H1 (cell line): ENCODE measurements around the gene KCTD2. TPM values are rescaled to one million over a fixed set of nuclear protein-coding genes. Genes with fewer than 3 reads are reported as not detected.

ENCODE experiments used
- CTCF ChIA-PET: fragments of 300-600 bp; sonication (Branson Sonifier 250); formaldehyde crosslinking; loops from one replicate; lab custom pipeline; 2021; ENCODE audit not compliant: partially characterized antibody; lab: Charles Lee
- POLR2A ChIA-PET: fragments of 300-600 bp; sonication (Branson Sonifier 250); formaldehyde crosslinking; loops from one replicate; lab custom pipeline; 2021; ENCODE audit warnings: inconsistent platforms; ENCODE audit not compliant: partially characterized antibody; lab: Charles Lee
- DNase-seq, 2 experiments: peaks; one replicate each; pipeline versions ENCODE4 v3.0.0 to v3.0.0-alpha.2; 2010 to 2022; ENCODE audit warnings: low spot score in 2 of 2, low read depth in 1 of 2, mixed read lengths in 1 of 2
- FAIRE-seq: peaks from 2 replicates; lab custom pipeline; 2011; peaks lifted over from hg19 to GRCh38; lab: Jason Lieb, UNC
- H2AFZ ChIP-seq: 2 replicates; pipeline ENCODE4 v1.8.1; 2012; ENCODE audit warnings: low read length, inconsistent platforms
- H2AK5ac ChIP-seq: 2 replicates; pipeline ENCODE4 v1.6.1; 2013; ENCODE audit warnings: low read depth, low read length
- H2BK120ac ChIP-seq: replicated peaks from 2 replicates; pipeline ENCODE3; 2013; ENCODE audit warnings: low read depth, low read length, inconsistent platforms
- H2BK12ac ChIP-seq: 2 replicates; pipeline ENCODE4 v1.6.1; 2013; ENCODE audit warnings: low read depth, low read length
- H2BK15ac ChIP-seq: 2 replicates; pipeline ENCODE4 v1.6.1; 2013; ENCODE audit warnings: low read length
- H2BK20ac ChIP-seq: 2 replicates; pipeline ENCODE4 v1.6.1; 2013; ENCODE audit warnings: low read length
- H2BK5ac ChIP-seq: 2 replicates; pipeline ENCODE4 v1.6.1; 2013; ENCODE audit warnings: low read depth, low read length
- H3K14ac ChIP-seq: 2 replicates; pipeline ENCODE4 v1.6.1; 2013; ENCODE audit warnings: inconsistent platforms; ENCODE audit not compliant: insufficient read length
- H3K18ac ChIP-seq: 2 replicates; pipeline ENCODE4 v1.6.1; 2013; ENCODE audit warnings: low read length; ENCODE audit errors: extremely low read depth
- H3K23ac ChIP-seq: 2 replicates; pipeline ENCODE4 v1.6.1; 2013; ENCODE audit warnings: inconsistent platforms; ENCODE audit not compliant: insufficient read length
- H3K23me2 ChIP-seq: 2 replicates; pipeline ENCODE4 v1.6.1; 2013; ENCODE audit warnings: low read depth, low read length
- H3K27ac ChIP-seq: 2 replicates; pipeline ENCODE4 v1.6.1; 2011; ENCODE audit warnings: low read depth, low read length, inconsistent platforms
- H3K27me3 ChIP-seq, 4 experiments: replicated peaks in 1 of 4; 1 replicate in 1 of 4; 2 replicates in 3 of 4; pipeline versions ENCODE4 v1.6.1 to v1.8.1; 2011 to 2013; ENCODE audit warnings: low read length in 3 of 4, mild to moderate bottlenecking in 3 of 4, inconsistent platforms in 2 of 4, mixed read lengths in 2 of 4, moderate library complexity in 1 of 4; ENCODE audit not compliant: control insufficient read depth in 3 of 4, insufficient read depth in 3 of 4; ENCODE audit errors: extremely low read depth in 1 of 4
- H3K36me3 ChIP-seq, 4 experiments: 2 replicates each; pipeline versions ENCODE4 v1.6.1 to v1.8.1; 2011 to 2013; ENCODE audit warnings: mild to moderate bottlenecking in 4 of 4, low read length in 3 of 4, moderate library complexity in 2 of 4, control low read depth in 1 of 4, inconsistent platforms in 1 of 4; ENCODE audit not compliant: insufficient read depth in 4 of 4, control insufficient read depth in 2 of 4
- H3K4ac ChIP-seq: replicated peaks from 2 replicates; pipeline ENCODE3; 2013; ENCODE audit warnings: low read length, low read depth, mixed read lengths, inconsistent platforms; ENCODE audit not compliant: insufficient read length
- H3K4me1 ChIP-seq, 4 experiments: replicated peaks in 1 of 4; 1 replicate in 1 of 4; 2 replicates in 3 of 4; pipeline versions ENCODE4 v1.6.1 to v1.8.1; 2011 to 2013; ENCODE audit warnings: low read length in 3 of 4, inconsistent platforms in 2 of 4, mixed read lengths in 1 of 4; ENCODE audit not compliant: insufficient read depth in 4 of 4, control insufficient read depth in 3 of 4
- H3K4me2 ChIP-seq, 2 experiments: 2 replicates each; pipeline versions ENCODE4 v1.6.1 to v1.8.1; 2011 to 2013; ENCODE audit warnings: low read depth in 2 of 2, low read length in 2 of 2, control low read depth in 1 of 2, inconsistent platforms in 1 of 2, mild to moderate bottlenecking in 1 of 2; ENCODE audit not compliant: insufficient read depth in 1 of 2
- H3K4me3 ChIP-seq, 4 experiments: fragments of 200-600, 300-600 bp in 1 of 4; sonication (generic), shearing (Covaris generic), sonication (Bioruptor Twin) in 1 of 4; 2 replicates each; pipeline versions ENCODE4 v1.5.1 to v1.8.1; 2011 to 2016; ENCODE audit warnings: low read length in 4 of 4, low read depth in 3 of 4, control low read depth in 2 of 4, inconsistent platforms in 2 of 4, mild to moderate bottlenecking in 2 of 4, mixed read lengths in 1 of 4, moderate library complexity in 1 of 4; ENCODE audit not compliant: insufficient read depth in 2 of 4; ENCODE audit errors: extremely low read depth in 1 of 4
- H3K56ac ChIP-seq: replicated peaks from 2 replicates; pipeline ENCODE3; 2013; ENCODE audit warnings: low read depth, mild to moderate bottlenecking, mixed read lengths, low read length, inconsistent platforms; ENCODE audit not compliant: insufficient read length
- H3K79me1 ChIP-seq: 2 replicates; pipeline ENCODE4 v1.6.1; 2013; ENCODE audit warnings: low read depth, low read length, control low read depth
- H3K79me2 ChIP-seq, 2 experiments: 2 replicates each; pipeline versions ENCODE4 v1.6.1 to v1.8.1; 2012 to 2013; ENCODE audit warnings: low read length in 2 of 2, mild to moderate bottlenecking in 2 of 2, inconsistent platforms in 1 of 2; ENCODE audit not compliant: insufficient read depth in 2 of 2, control insufficient read depth in 1 of 2
- H3K9ac ChIP-seq, 4 experiments: replicated peaks in 1 of 4; 1 replicate in 1 of 4; 2 replicates in 3 of 4; pipeline versions ENCODE4 v1.6.1 to v1.8.1; 2011 to 2013; ENCODE audit warnings: low read depth in 3 of 4, low read length in 3 of 4, control low read depth in 2 of 4, mild to moderate bottlenecking in 2 of 4, moderate library complexity in 2 of 4, inconsistent platforms in 1 of 4; ENCODE audit errors: extremely low read depth in 1 of 4
- H3K9me3 ChIP-seq, 2 experiments: 2 replicates each; pipeline versions ENCODE4 v1.6.1 to v1.8.1; 2012 to 2013; ENCODE audit warnings: mild to moderate bottlenecking in 2 of 2, moderate library complexity in 2 of 2, control low read depth in 1 of 2, inconsistent platforms in 1 of 2, low read depth in 1 of 2, low read length in 1 of 2, mixed read lengths in 1 of 2; ENCODE audit not compliant: insufficient read depth in 2 of 2
- H4K20me1 ChIP-seq, 2 experiments: replicated peaks in 1 of 2; 2 replicates each; pipeline versions ENCODE3 to v1.8.1; 2011 to 2013; ENCODE audit warnings: inconsistent platforms in 2 of 2, low read length in 2 of 2, mild to moderate bottlenecking in 1 of 2; ENCODE audit not compliant: insufficient read depth in 2 of 2, control insufficient read depth in 1 of 2
- H4K5ac ChIP-seq: 2 replicates; pipeline ENCODE4 v1.6.1; 2013; ENCODE audit warnings: low read length, low read depth, mixed read lengths, inconsistent platforms; ENCODE audit not compliant: insufficient read length
- H4K8ac ChIP-seq: 2 replicates; pipeline ENCODE4 v1.8.0; 2013; ENCODE audit warnings: mild to moderate bottlenecking, moderate library complexity, low read length, inconsistent platforms; ENCODE audit not compliant: insufficient read depth; ENCODE audit errors: extremely low read depth
- H4K91ac ChIP-seq: replicated peaks from 2 replicates; pipeline ENCODE3; 2013; ENCODE audit warnings: low read length, mixed read lengths, inconsistent platforms; ENCODE audit not compliant: insufficient read length
- ASH2L ChIP-seq: fragments of 200-600, 300-600 bp; sonication (generic); IDR thresholded peaks from one replicate; pipeline ENCODE4 v1.7.1; 2017; ENCODE audit warnings: low read length
- EGR1 ChIP-seq: IDR thresholded peaks from 2 replicates; pipeline ENCODE4 v1.6.1; 2011; ENCODE audit warnings: low read depth, low read length, borderline replicate concordance
- HDAC6 ChIP-seq: IDR thresholded peaks from one replicate; pipeline ENCODE4 v1.7.1; 2012; ENCODE audit warnings: low read depth, mild to moderate bottlenecking, inconsistent platforms, low read length, moderate library complexity
- NRF1 ChIP-seq: IDR thresholded peaks from 2 replicates; pipeline ENCODE4 v1.6.1; 2011; ENCODE audit warnings: mild to moderate bottlenecking, low read depth, low read length, improper control_type of control experiment
- POLR2AphosphoS5 ChIP-seq: IDR thresholded peaks from 2 replicates; pipeline ENCODE4 v1.6.1; 2011; ENCODE audit warnings: low read depth, low read length
- POU5F1 ChIP-seq: IDR thresholded peaks from 2 replicates; pipeline ENCODE4 v1.6.1; 2011; ENCODE audit warnings: low read depth, mild to moderate bottlenecking, low read length, moderate library complexity
- RNF2 ChIP-seq: fragments of 200-900, 300-1000 bp; sonication (generic); IDR thresholded peaks from 2 replicates; pipeline ENCODE4 v1.7.1; 2016; ENCODE audit warnings: borderline replicate concordance, low read depth, mild to moderate bottlenecking, antibody characterized with exemption, low read length; ENCODE audit not compliant: poor library complexity, severe bottlenecking; ENCODE audit errors: missing control alignments
- SRF ChIP-seq: IDR thresholded peaks from 2 replicates; pipeline ENCODE4 v1.6.1; 2011; ENCODE audit warnings: mild to moderate bottlenecking, low read depth, low read length, moderate library complexity
- SUZ12 ChIP-seq: fragments of 200-600 bp; sonication (generic); IDR thresholded peaks from 2 replicates; pipeline ENCODE4 v1.6.1; 2012; ENCODE audit warnings: mild to moderate bottlenecking, inconsistent platforms, low read length, moderate library complexity, mixed read lengths
- ZNF274 ChIP-seq: IDR thresholded peaks from 2 replicates; pipeline ENCODE4 v1.7.0; 2012; ENCODE audit warnings: low read length, borderline replicate concordance; ENCODE audit errors: extremely low read depth
- WGBS, 2 experiments: shearing (Covaris generic) in 1 of 2; methylation state at CpG; one replicate each; pipeline versions ENCODE4 v1.1.6 to v1.1.7; 2013 to 2015; ENCODE audit warnings: low lambda C conversion rate in 2 of 2, mixed read lengths in 2 of 2, inconsistent platforms in 1 of 2, low coverage in 1 of 2, missing lambda C conversion rate in 1 of 2; ENCODE audit not compliant: insufficient replicate concordance in 2 of 2, insufficient coverage in 1 of 2, insufficient read length in 1 of 2; ENCODE audit errors: extremely low coverage in 1 of 2, missing lambda C conversion rate in 1 of 2; 5-methylcytosine and 5-hydroxymethylcytosine counted together
- polyA plus RNA-seq, 7 experiments: library from polyadenylated mRNA; depleted of rRNA in 3 of 7; stranded (reverse) in 5 of 7; unstranded in 2 of 7; fragments of >200 nt in 5 of 7; fragments of 200-250 nt in 2 of 7; gene quantifications; 1 replicate in 5 of 7; 2 replicates in 1 of 7; 4 replicates in 1 of 7; pipeline versions ENCODE4 v1.2.1 to v1.2.3, GENCODE V29; 2011 to 2013; ENCODE audit warnings: missing spikeins in 2 of 7, mixed read lengths in 2 of 7
- total RNA-seq: library from RNA; stranded (reverse); fragmentation: NEBNext Ultra II Directional; extraction: Animal tissue kit (Norgen Biotek cat#: 25700); gene quantifications from 2 replicates; pipeline ENCODE4 v1.2.1, GENCODE V29; 2021
- TF ChIP-seq, protein P1 (sequence below): IDR thresholded peaks from 2 replicates; pipeline ENCODE4 v1.6.1; 2011; ENCODE audit warnings: low read depth, mild to moderate bottlenecking, low read length; ENCODE audit not compliant: insufficient read depth
- TF ChIP-seq, protein P2 (sequence below): IDR thresholded peaks from 2 replicates; pipeline ENCODE4 v1.6.1; 2012; ENCODE audit warnings: inconsistent platforms

KCTD2 gene
- total and polyA plus RNA-seq, 2 of the 8 experiments (the other 6 are each of a cell fraction or from before 2014, with no cell fraction given) = 33.7 to 36.8 TPM

DNA sequence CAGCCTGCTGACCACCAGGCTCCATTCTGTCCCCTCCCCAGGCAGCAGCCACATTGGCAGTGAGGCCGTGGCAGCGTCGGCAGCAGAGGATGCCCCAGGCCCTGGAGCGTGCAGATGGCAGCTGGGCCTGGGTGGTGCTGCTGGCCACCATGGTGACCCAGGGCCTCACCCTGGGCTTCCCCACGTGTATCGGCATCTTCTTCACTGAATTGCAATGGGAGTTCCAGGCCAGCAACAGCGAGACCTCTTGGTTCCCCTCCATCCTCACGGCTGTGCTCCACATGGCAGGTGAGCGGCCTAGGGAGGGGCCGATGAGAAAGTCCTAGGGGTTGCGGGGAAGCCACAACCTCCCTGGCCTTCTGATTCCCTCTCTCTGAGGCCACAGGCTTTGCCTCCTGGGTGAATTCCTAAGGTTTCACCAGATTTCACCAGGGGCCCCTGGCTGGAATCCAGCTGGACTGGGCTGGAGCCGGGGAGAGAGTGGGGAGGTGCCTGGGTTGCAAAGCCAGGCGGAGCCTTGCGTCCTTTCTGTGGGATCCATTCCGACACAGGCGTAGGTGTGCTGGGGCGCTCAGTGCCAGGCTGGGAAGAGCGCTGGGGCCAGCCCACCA is 46.6 kb downstream of the KCTD2 start:
- H3K4me2 ChIP-seq = no peak overlapping the region
- WGBS, 2 experiments = 90% methylated on average over 18 of the region's 18 CpGs; no CpG with 5 or more reads in 1 of the 2 experiments
- no peak for FAIRE-seq
- TF ChIP-seq POU5F1 = no peak
- TF ChIP-seq POLR2AphosphoS5 = no peak
- no peak for TF ChIP-seq NRF1
- no peak for TF ChIP-seq SRF
- no peak for TF ChIP-seq ASH2L
- TF ChIP-seq, protein P1, sequence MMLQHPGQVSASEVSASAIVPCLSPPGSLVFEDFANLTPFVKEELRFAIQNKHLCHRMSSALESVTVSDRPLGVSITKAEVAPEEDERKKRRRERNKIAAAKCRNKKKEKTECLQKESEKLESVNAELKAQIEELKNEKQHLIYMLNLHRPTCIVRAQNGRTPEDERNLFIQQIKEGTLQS = no peak
- no peak for TF ChIP-seq RNF2
- TF ChIP-seq, protein P2, sequence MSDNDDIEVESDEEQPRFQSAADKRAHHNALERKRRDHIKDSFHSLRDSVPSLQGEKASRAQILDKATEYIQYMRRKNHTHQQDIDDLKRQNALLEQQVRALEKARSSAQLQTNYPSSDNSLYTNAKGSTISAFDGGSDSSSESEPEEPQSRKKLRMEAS = no peak
- no peak for TF ChIP-seq ZNF274
- no peak for TF ChIP-seq SUZ12
- TF ChIP-seq EGR1 = no peak
- TF ChIP-seq HDAC6 = no peak

More for the DNA sequence above, 46.6 kb downstream of the KCTD2 start:
- H3K14ac ChIP-seq = no peak overlapping the region
- peaks cover 10% of the 10 kb centered on the region for H3K79me1 ChIP-seq
- H3K27me3 ChIP-seq = no peaks in the 10 kb centered on the region
- DNase-seq = no peak
- H3K79me2 ChIP-seq = peaks cover 0 to 7% of the 10 kb centered on the region in 2 experiments; a peak in 2 of 4 replicates
- H3K4me1 ChIP-seq = peaks cover 3 to 26% (median 19%) of the 10 kb centered on the region in 4 experiments
- H3K27ac ChIP-seq = 0 out of 2 replicates have a peak overlapping the region, but pooled peaks have one; percentile 19
- no peak overlapping the region for H2BK20ac ChIP-seq
- no peak overlapping the region for H2AFZ ChIP-seq
- H2AK5ac ChIP-seq = no peak overlapping the region
- H3K9ac ChIP-seq = no peak overlapping the region
- H2BK15ac ChIP-seq = no peak overlapping the region
- ChIA-PET POLR2A (interaction anchor here (0.8 to 1.3 kb wide), 3 partner anchors 11 to 36 kb away, joined by 4 to 6 read pairs (median 5); no protein-coding TSS in a partner anchor), CTCF (interaction anchor here (0.6 to 6.8 kb wide), 6 partner anchors 12 to 368 kb away, joined by 3 to 60 read pairs (median 6); partner anchors contain the start of gene MIF4GD)
- H3K18ac ChIP-seq = no peak overlapping the region
- no peak overlapping the region for H3K56ac ChIP-seq
- H2BK5ac ChIP-seq = peak overlapping the region; percentile 56; the same call in 1 of the 2 replicates
- peaks cover 0 to 5% of the 10 kb centered on the region in 2 experiments for H4K20me1 ChIP-seq
- peak overlapping the region; percentile 57 for H4K8ac ChIP-seq
- no peak overlapping the region for H3K4ac ChIP-seq
- H3K4me3 ChIP-seq = no peak overlapping the region
- H2BK12ac ChIP-seq = no peak overlapping the region
- H3K23me2 ChIP-seq = peaks cover 4% of the 10 kb centered on the region
- H4K91ac ChIP-seq = no peak overlapping the region
- H3K9me3 ChIP-seq = no peaks in the 10 kb centered on the region
- H3K36me3 ChIP-seq = peaks cover 0 to 3% (median 0%) of the 10 kb centered on the region in 4 experiments; a peak in 2 of 8 replicates
- no peak overlapping the region for H3K23ac ChIP-seq
- no peak overlapping the region for H2BK120ac ChIP-seq
- H4K5ac ChIP-seq = no peak overlapping the region
